Nephron (organoid): ENCODE results near the gene PGP.

Experiments
- H3K27ac Mint-ChIP-seq, 3 experiments: 2 replicates each; pipeline ENCODE4 v1.8.0; 2020; ENCODE audit warnings: mixed read lengths in 3 of 3, mild to moderate bottlenecking in 2 of 3, moderate library complexity in 1 of 3
- H3K27me3 Mint-ChIP-seq: 2 replicates; pipeline ENCODE4 v1.8.0; 2021; ENCODE audit warnings: low read depth, mild to moderate bottlenecking, moderate library complexity, mixed read lengths
- H3K36me3 Mint-ChIP-seq: 2 replicates; pipeline ENCODE4 v1.8.0; 2020; ENCODE audit warnings: low read depth, mixed read lengths
- H3K4me1 Mint-ChIP-seq: 2 replicates; pipeline ENCODE4 v1.8.0; 2020; ENCODE audit warnings: mixed read lengths
- H3K4me3 Mint-ChIP-seq, 3 experiments: 2 replicates each; pipeline ENCODE4 v1.8.0; 2020; ENCODE audit warnings: mild to moderate bottlenecking in 3 of 3, mixed read lengths in 3 of 3, moderate library complexity in 2 of 3
- H3K9me3 Mint-ChIP-seq: 2 replicates; pipeline ENCODE4 v1.8.0; 2020; ENCODE audit warnings: mixed read lengths
- CTCF ChIP-seq, 3 experiments: fragments of 200-600 bp; sonication (generic); IDR thresholded peaks; one replicate each; pipeline ENCODE4 v1.5.0; 2021; ENCODE audit warnings: antibody characterized with exemption in 3 of 3; ENCODE audit not compliant: unreplicated experiment in 3 of 3

The PGP gene

GRCh38 chr16:2199621-2200139, 15.0 kb downstream of the PGP start:
- Mint-ChIP-seq H3K4me3 (peak overlapping the region in 1 of 3 experiments; percentile 30), H3K4me1 (peaks cover 10% of the 10 kb centered on the region), H3K9me3 (no peaks in the 10 kb centered on the region), H3K27me3 (peaks cover 33% of the 10 kb centered on the region), H3K27ac (no peak overlapping the region), H3K36me3 (no peaks in the 10 kb centered on the region)
- TF ChIP-seq CTCF (IDR thresholded peaks at IDR 0.05; ENCODE audit: unreplicated experiment in 3 of 3): no peak

GRCh38 chr16:2199095-2199494, 15.5 kb downstream of the PGP start:
- Mint-ChIP-seq H3K27ac (no peak overlapping the region), H3K4me1 (peaks cover 6% of the 10 kb centered on the region), H3K9me3 (no peaks in the 10 kb centered on the region), H3K36me3 (no peaks in the 10 kb centered on the region), H3K27me3 (peaks cover 35% of the 10 kb centered on the region), H3K4me3 (peak overlapping the region in 1 of 3 experiments; percentile 77)
- no peak for TF ChIP-seq CTCF (IDR thresholded peaks at IDR 0.05; ENCODE audit: unreplicated experiment in 3 of 3)

DNA sequence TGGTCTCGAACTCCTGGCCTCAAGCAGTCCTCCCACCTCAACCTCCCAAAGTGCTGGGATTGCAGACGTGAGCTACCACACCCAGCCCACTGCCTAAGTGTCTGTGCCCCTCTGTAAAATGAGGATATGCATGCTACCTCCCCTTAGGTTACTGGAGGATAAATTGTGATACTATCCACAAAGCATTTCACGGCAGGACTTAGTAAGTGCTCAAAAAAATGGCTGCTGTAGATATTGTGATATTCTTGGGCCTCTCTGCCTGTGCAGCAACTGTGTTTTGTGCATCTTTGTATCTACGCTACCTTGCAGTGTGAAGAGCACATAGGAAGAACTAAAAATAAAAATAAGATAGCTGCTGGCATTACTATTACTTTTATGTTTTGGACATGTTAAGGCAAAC, 16.4 kb downstream of the PGP start:
- Mint-ChIP-seq H3K27ac (no peak overlapping the region), H3K27me3 (peaks cover 32% of the 10 kb centered on the region), H3K36me3 (no peaks in the 10 kb centered on the region), H3K9me3 (no peaks in the 10 kb centered on the region), H3K4me1 (peaks cover 6% of the 10 kb centered on the region), H3K4me3 (peak overlapping the region; percentile 77 to 84 (median 84))
- TF ChIP-seq CTCF (IDR thresholded peaks at IDR 0.05; ENCODE audit: unreplicated experiment in 3 of 3): no peak

DNA sequence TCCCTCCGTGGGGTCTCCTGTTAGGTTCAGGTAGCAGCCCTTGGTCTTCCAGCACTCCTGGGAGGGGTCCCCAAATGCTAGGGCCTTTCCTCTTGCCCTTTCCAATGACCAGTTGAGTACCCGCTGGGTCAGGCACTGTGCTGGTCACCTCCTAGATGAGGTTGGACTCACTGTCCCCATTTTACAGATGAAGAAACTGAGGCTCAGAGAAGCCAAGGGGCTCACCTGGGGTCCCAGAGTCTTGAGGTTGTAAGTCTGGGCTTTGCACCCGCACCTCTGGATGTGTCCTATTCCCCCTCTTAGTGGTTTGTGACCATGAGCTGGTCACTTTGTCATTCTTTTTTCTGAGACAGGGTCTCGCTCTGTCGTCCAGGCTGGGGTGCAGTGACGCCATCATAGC, 16.9 kb downstream of the PGP start:
- H3K4me1 Mint-ChIP-seq: peaks cover 6% of the 10 kb centered on the region
- H3K27me3 Mint-ChIP-seq: peaks cover 31% of the 10 kb centered on the region
- H3K27ac Mint-ChIP-seq: no peak overlapping the region
- H3K9me3 Mint-ChIP-seq: no peaks in the 10 kb centered on the region
- no peaks in the 10 kb centered on the region for H3K36me3 Mint-ChIP-seq
- TF ChIP-seq CTCF (IDR thresholded peaks at IDR 0.05; ENCODE audit: unreplicated experiment in 3 of 3): no peak
- H3K4me3 Mint-ChIP-seq: peak overlapping the region; percentile 77 to 84 (median 84)

GRCh38 chr16:2196981-2197511, 17.6 kb downstream of the PGP start:
- H3K36me3 Mint-ChIP-seq: no peaks in the 10 kb centered on the region
- peak overlapping the region; percentile 74 to 84 (median 77) for H3K4me3 Mint-ChIP-seq
- peaks cover 6% of the 10 kb centered on the region for H3K4me1 Mint-ChIP-seq
- H3K27ac Mint-ChIP-seq: no peak overlapping the region
- no peaks in the 10 kb centered on the region for H3K9me3 Mint-ChIP-seq
- no peak for TF ChIP-seq CTCF (IDR thresholded peaks at IDR 0.05; ENCODE audit: unreplicated experiment in 3 of 3)
- H3K27me3 Mint-ChIP-seq: peaks cover 31% of the 10 kb centered on the region
